ELF-1 (cell line): ENCODE results near the gene ZPBP.

Source experiments
- DNase-seq: peaks from one replicate; pipeline ENCODE4 v3.0.0-alpha.2; 2016; ENCODE audit warnings: low read depth, low spot score

ZPBP gene

GRCh38 chr7:50041165-50041564, 51.9 kb downstream of the ZPBP start:
- DNase-seq, result peak; percentile 43

- no peak for DNase-seq
Observed at GRCh38 chr7:50037086-50037485, 56.0 kb downstream of the ZPBP start.

GRCh38 chr7:50022991-50023390, 70.1 kb downstream of the ZPBP start:
- no peak for DNase-seq

- no peak for DNase-seq
Observed at GRCh38 chr7:50022451-50022850, 70.6 kb downstream of the ZPBP start.

GRCh38 chr7:49995681-49996080, 97.4 kb downstream of the ZPBP start:
- no peak for DNase-seq

GRCh38 chr7:49986191-49986590, 106.9 kb downstream of the ZPBP start:
- DNase-seq, result peak; percentile 46

- peak; percentile 24 for DNase-seq
Observed at GRCh38 chr7:49980465-49980864, 112.6 kb downstream of the ZPBP start.

GRCh38 chr7:49976238-49976637, 116.8 kb downstream of the ZPBP start:
- DNase-seq, result no peak

GRCh38 chr7:49974035-49974434, 119.0 kb downstream of the ZPBP start:
- DNase-seq, result no peak

- no peak for DNase-seq
Observed at GRCh38 chr7:49937608-49938007, 155.4 kb downstream of the ZPBP start.

GRCh38 chr7:49931627-49932026, 161.4 kb downstream of the ZPBP start:
- DNase-seq, result no peak

- no peak for DNase-seq
Observed at GRCh38 chr7:49928787-49929186, 164.3 kb downstream of the ZPBP start.

- DNase-seq, result no peak
Observed at GRCh38 chr7:49927631-49928030, 165.4 kb downstream of the ZPBP start.

GRCh38 chr7:49926720-49927119, 166.3 kb downstream of the ZPBP start:
- no peak for DNase-seq

GRCh38 chr7:49911909-49912308, 181.1 kb downstream of the ZPBP start:
- DNase-seq, result no peak

- DNase-seq, result no peak
Observed at GRCh38 chr7:49894543-49894942, 198.5 kb downstream of the ZPBP start.

GRCh38 chr7:49893131-49893530, 199.9 kb downstream of the ZPBP start:
- DNase-seq, result no peak

GRCh38 chr7:49892481-49892880, 200.6 kb downstream of the ZPBP start:
- no peak for DNase-seq
